Measurements from ENCODE around the gene ZNF782. TPM values are rescaled to one million over a fixed set of nuclear protein-coding genes. Genes with fewer than 3 reads are reported as not detected.

ZNF782 gene
- total RNA-seq, 1 donor from 2014 or later, result 10.0 TPM

DNA sequence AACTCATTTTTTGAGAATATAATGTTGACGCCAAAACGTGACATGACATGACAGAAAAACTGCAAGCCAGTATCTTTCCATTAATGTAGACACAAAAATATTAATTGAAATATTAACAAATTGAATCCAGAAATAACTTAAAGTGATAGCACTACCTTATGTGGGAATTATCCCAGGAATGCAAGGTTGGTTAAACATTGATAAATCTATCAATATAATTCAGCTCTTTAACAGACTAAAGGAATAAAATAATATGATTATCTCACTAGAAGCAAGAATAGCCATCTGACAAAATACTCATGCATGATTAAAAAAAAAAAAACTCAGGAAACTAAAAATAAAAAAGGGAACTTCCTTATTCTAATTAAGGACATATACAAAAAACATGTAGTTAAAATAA, 83.2 kb downstream of the ZNF782 start:
- Mint-ChIP-seq H3K9me3 (ENCODE audit: low read depth) (peaks cover 51% of the 10 kb centered on the region), H3K4me1 (ENCODE audit: low read depth) (no peaks in the 10 kb centered on the region), H3K27ac (no peak overlapping the region), H3K27me3 (no peaks in the 10 kb centered on the region), H3K36me3 (ENCODE audit: insufficient read depth) (peaks cover 78% of the 10 kb centered on the region), H3K4me3 (ENCODE audit: low read depth) (no peak overlapping the region)
- TF ChIP-seq, protein P1, sequence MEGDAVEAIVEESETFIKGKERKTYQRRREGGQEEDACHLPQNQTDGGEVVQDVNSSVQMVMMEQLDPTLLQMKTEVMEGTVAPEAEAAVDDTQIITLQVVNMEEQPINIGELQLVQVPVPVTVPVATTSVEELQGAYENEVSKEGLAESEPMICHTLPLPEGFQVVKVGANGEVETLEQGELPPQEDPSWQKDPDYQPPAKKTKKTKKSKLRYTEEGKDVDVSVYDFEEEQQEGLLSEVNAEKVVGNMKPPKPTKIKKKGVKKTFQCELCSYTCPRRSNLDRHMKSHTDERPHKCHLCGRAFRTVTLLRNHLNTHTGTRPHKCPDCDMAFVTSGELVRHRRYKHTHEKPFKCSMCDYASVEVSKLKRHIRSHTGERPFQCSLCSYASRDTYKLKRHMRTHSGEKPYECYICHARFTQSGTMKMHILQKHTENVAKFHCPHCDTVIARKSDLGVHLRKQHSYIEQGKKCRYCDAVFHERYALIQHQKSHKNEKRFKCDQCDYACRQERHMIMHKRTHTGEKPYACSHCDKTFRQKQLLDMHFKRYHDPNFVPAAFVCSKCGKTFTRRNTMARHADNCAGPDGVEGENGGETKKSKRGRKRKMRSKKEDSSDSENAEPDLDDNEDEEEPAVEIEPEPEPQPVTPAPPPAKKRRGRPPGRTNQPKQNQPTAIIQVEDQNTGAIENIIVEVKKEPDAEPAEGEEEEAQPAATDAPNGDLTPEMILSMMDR (IDR thresholded peaks at IDR 0.05; ENCODE audit: unreplicated experiment), result no peak
- DNase-seq (ENCODE audit: low spot score, unreplicated experiment), result no peak

DNA sequence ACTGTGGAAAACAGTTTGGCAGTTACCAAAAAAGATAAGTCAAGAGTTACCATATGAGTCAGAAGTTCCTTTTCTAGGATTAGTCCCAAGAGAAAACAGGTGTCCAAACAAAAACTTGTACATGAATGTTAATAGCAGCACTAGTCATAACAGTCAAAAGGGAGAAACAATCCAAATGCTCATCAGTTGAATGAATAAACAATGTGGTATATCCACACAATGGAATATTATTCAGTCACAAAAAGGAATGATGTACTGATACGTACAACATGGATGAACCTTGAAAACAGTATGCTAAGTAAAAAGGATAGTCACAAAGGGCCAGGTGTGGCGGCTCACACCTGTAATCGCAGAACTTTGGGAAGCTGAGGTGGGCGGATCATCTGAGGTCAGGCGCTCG, 84.3 kb downstream of the ZNF782 start:
- Mint-ChIP-seq H3K4me3 (ENCODE audit: low read depth) (no peak overlapping the region), H3K27me3 (no peaks in the 10 kb centered on the region), H3K9me3 (ENCODE audit: low read depth) (peaks cover 55% of the 10 kb centered on the region), H3K4me1 (ENCODE audit: low read depth) (no peaks in the 10 kb centered on the region), H3K27ac (no peak overlapping the region), H3K36me3 (ENCODE audit: insufficient read depth) (peaks cover 89% of the 10 kb centered on the region)
- TF ChIP-seq, protein P1 (IDR thresholded peaks at IDR 0.05; ENCODE audit: unreplicated experiment), result no peak
- no peak for DNase-seq (ENCODE audit: low spot score, unreplicated experiment)

Other genes with a start within 250 kb of the ZNF782 start
- gene CDC14B, start 234.7 kb downstream of the ZNF782 start, total RNA-seq, result 46.2 and 53.2 TPM in 2 replicates
- 4.8 and 6.2 TPM in 2 replicates for gene PRXL2C, start 199.2 kb downstream of the ZNF782 start, total RNA-seq
- 17.6 and 18.8 TPM in 2 replicates for gene ZNF510, start 76.4 kb downstream of the ZNF782 start, total RNA-seq
- not detected in 2 replicates for gene NUTM2G, start 74.3 kb upstream of the ZNF782 start, total RNA-seq
- 10.1 and 10.5 TPM in 2 replicates for gene CTSV, start 184.6 kb upstream of the ZNF782 start, total RNA-seq

Data from progenitor cell of endocrine pancreas (in vitro differentiated cells).